GM12872 (cell line): Measurements from ENCODE around the gene NMUR1.

ENCODE experiments used
- CTCF ChIP-seq: IDR thresholded peaks from 3 replicates; pipeline ENCODE4 v1.5.1; 2011; ENCODE audit warnings: low read depth, mild to moderate bottlenecking, low read length, moderate library complexity; ENCODE audit not compliant: insufficient read depth

NMUR1 gene

GRCh38 chr2:231486851-231487596, 43.2 kb downstream of the NMUR1 start:
- no peak for TF ChIP-seq CTCF

- TF ChIP-seq CTCF, result no peak
Measured at GRCh38 chr2:231483398-231484329, 46.6 kb downstream of the NMUR1 start.

GRCh38 chr2:231482806-231483391, 47.3 kb downstream of the NMUR1 start:
- peak; percentile 88 for TF ChIP-seq CTCF

- no peak for TF ChIP-seq CTCF
Measured at GRCh38 chr2:231480781-231481180, 49.5 kb downstream of the NMUR1 start.

- TF ChIP-seq CTCF, result no peak
Measured at GRCh38 chr2:231479455-231479854, 50.8 kb downstream of the NMUR1 start.

GRCh38 chr2:231476920-231477319, 53.3 kb downstream of the NMUR1 start:
- TF ChIP-seq CTCF, result no peak

GRCh38 chr2:231475965-231476364, 54.3 kb downstream of the NMUR1 start:
- no peak for TF ChIP-seq CTCF
